ENCODE measurements around the gene ARID1B.

DNA sequence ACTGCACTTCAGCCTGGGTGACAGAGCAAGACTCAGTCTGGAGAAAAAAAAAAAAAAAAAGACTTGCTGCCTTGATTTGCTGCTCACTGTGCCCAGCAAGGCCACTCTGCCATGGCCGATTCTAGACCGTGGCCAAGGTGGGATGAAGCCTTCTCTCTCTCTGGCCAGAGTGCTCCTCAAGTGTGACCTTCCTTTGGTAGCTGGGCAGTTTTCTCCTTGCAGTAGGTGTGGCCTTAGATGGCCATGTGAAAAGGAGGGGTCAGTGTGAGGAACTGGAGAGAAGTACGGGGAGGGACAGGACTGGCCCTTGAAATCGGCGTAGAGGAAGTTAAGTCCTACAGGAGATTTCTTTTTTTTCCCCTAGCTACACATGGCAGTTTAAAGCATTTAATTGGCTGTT lies 272.0 kb downstream of the ARID1B start:
- no peak for TF ChIP-seq CTCF (IDR thresholded peaks at IDR 0.05; ENCODE audit: insufficient read depth, low read length, poor library complexity, severe bottlenecking)
- TF ChIP-seq EZH2phosphoT487 (conservative IDR thresholded peaks at IDR 0.05; ENCODE audit: low read length), result no peak
